Measurements from ENCODE around the gene ACVR1. TPM values are rescaled to one million over a fixed set of nuclear protein-coding genes. Genes with fewer than 3 reads are reported as not detected.

The ACVR1 gene
- total RNA-seq, 1 donor from 2014 or later: 17.1 TPM

DNA sequence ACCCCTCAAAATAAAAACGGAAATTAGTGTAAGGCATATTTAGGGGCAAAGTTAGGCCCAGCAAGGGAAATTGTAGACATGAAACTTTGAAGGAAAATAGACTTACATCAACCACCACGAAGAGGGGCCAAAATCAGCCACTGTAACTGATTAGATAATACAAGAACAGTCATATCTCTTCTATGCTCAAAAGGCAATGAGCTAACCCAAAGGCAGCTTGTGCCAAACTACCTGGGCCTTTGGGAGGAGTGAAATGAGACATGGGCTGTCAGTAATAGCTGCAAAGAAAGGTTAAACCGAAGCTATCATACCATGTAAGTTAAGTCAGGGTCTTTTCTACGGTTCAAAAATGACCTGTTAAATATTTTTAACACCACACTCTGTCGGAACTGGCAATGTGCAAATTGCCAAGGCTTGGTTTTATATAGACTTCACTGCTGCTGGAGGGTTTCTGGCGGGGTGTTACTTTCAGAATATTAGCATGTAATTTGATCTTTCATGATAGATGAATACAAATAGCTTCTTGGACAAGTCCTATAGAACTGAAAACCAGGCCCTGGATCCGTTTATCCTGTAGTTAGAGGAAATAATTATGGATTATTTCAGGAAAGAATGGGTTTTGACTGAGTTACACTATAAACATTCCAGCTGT, 69.6 kb downstream of the ACVR1 start:
- DNase-seq (ENCODE audit: low read depth): no peak
- Histone ChIP-seq H3K36me3 (ENCODE audit: control insufficient read depth, insufficient read depth, low read length) (peaks cover 4% of the 10 kb centered on the region), H3K4me3 (ENCODE audit: low read depth, low read length) (no peak overlapping the region), H3K27me3 (ENCODE audit: control insufficient read depth, insufficient read depth, low read length) (no peaks in the 10 kb centered on the region)
- TF ChIP-seq CTCF (IDR thresholded peaks at IDR 0.05; ENCODE audit: insufficient read depth, low read length, severe bottlenecking): no peak
- no peak for FAIRE-seq

DNA sequence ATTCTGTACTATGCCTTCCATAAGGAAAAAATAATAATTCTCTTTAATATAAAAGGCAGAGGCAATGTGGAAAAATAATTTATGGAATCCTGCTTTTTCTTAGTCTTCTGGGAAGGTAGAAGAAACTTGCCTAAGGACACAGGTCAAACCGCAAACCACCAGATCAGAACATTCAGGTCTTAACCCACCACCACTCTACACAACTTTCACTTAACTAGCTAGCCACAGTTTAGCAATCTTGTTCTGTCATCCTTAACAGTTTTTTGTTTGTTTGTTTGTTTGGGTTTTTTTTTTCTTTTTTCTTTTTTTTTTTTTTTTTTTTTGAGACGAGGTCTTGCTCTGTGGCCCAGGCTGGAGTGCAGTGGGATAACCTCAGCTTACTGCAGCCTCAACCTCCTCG, 70.6 kb downstream of the ACVR1 start:
- no peak for FAIRE-seq
- no peak for TF ChIP-seq CTCF (IDR thresholded peaks at IDR 0.05; ENCODE audit: insufficient read depth, low read length, severe bottlenecking)
- Histone ChIP-seq H3K4me3 (ENCODE audit: low read depth, low read length) (no peak overlapping the region), H3K27me3 (ENCODE audit: control insufficient read depth, insufficient read depth, low read length) (no peaks in the 10 kb centered on the region), H3K36me3 (ENCODE audit: control insufficient read depth, insufficient read depth, low read length) (peaks cover 4% of the 10 kb centered on the region)
- DNase-seq (ENCODE audit: low read depth): no peak

DNA sequence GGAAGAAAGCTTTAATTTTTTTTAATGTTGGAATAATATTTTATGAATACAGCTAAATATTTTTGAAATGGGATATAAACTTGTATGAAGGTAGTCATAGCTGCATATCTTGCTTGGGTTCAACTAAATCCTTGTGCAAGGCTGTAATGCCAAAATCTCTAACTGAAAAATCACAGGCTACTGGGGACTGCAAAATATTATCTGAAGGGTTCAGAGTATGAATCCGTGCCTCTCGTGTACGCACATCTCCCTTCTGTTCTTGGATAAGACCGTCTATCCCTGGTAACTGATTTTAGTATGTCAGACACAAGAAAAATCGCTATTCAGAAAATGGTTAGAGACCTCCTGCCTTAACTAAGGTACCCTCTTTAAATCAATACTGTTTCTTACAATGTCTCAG, 71.8 kb downstream of the ACVR1 start:
- no peak for TF ChIP-seq CTCF (IDR thresholded peaks at IDR 0.05; ENCODE audit: insufficient read depth, low read length, severe bottlenecking)
- FAIRE-seq (no peak), DNase-seq (ENCODE audit: low read depth) (no peak)
- peaks cover 4% of the 10 kb centered on the region for H3K36me3 ChIP-seq (ENCODE audit: control insufficient read depth, insufficient read depth, low read length)
- no peak overlapping the region for H3K4me3 ChIP-seq (ENCODE audit: low read depth, low read length)
- H3K27me3 ChIP-seq (ENCODE audit: control insufficient read depth, insufficient read depth, low read length): no peaks in the 10 kb centered on the region

- DNase-seq (ENCODE audit: low read depth) (no peak), FAIRE-seq (no peak)
- Histone ChIP-seq H3K27me3 (ENCODE audit: control insufficient read depth, insufficient read depth, low read length) (no peaks in the 10 kb centered on the region), H3K4me3 (ENCODE audit: low read depth, low read length) (no peak overlapping the region), H3K36me3 (ENCODE audit: control insufficient read depth, insufficient read depth, low read length) (peaks cover 4% of the 10 kb centered on the region)
- no peak for TF ChIP-seq CTCF (IDR thresholded peaks at IDR 0.05; ENCODE audit: insufficient read depth, low read length, severe bottlenecking)
These were observed 72.2 kb downstream of the ACVR1 start for GRCh38 chr2:157803952-157804351.

DNA sequence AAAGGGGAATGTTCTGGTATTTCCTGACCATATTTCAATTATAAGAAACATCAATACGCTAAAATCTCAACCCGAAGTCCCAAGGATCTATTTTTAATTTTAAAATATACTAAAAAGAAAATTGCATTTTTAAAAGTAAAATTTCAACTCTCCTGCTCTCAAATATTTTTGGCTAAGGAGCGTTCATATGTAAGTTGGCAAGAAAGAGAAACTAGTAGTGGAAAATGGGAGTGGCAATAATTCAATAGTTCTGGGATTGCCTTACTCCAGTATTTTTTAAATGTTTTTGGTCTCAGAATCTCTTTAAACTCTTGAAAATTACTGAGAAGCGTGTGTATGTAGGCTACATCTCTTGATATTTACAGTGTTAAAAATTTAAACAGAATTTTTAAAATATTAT, 72.7 kb downstream of the ACVR1 start:
- no peak overlapping the region for H3K4me3 ChIP-seq (ENCODE audit: low read depth, low read length)
- no peak for DNase-seq (ENCODE audit: low read depth)
- FAIRE-seq: no peak
- no peak for TF ChIP-seq CTCF (IDR thresholded peaks at IDR 0.05; ENCODE audit: insufficient read depth, low read length, severe bottlenecking)
- no peaks in the 10 kb centered on the region for H3K27me3 ChIP-seq (ENCODE audit: control insufficient read depth, insufficient read depth, low read length)
- peaks cover 4% of the 10 kb centered on the region for H3K36me3 ChIP-seq (ENCODE audit: control insufficient read depth, insufficient read depth, low read length)
